ENCODE data around the gene STK32C. TPM values are rescaled to one million over a fixed set of nuclear protein-coding genes. Genes with fewer than 3 reads are reported as not detected.

Gene STK32C
- total RNA-seq, 2 donors from 2014 or later = 6.1 to 6.6 TPM

DNA sequence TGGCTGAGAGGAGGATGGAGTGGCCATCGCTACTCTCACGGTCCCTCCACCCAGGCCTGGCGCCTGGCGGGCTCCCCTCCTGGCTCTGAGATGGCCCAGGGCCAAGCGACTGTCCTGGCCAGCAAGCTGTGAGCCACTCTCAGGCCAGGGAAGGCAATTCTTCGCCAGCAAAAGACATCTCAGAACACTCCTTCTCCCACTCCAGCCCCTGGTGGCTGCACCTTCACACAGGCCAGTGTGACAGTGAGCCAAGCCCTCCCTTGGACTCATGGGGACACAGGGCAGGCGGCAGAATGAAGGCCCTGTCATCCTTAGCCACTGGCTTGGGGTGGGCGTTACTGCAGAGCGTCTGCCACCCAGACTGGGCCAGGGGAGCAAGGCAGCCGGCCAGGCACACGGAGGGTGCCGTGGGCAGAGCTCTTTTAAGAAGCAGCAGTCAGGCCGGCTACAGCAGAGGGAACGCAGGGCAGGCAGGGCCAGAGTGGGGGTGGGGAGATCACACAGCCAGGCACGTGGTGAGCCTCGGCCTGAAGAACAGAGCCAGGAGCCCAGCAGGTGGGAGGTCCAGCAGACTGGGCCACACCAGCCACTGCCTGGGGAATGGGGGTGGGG, 14.4 kb downstream of the STK32C start:
- intact Hi-C loops (cut with DNase I) = no loop called here
- ATAC-seq (peak; percentile 19 to 32), DNase-seq (peak; percentile 20)

GRCh38 chr10:132292287-132293200, 15.2 kb downstream of the STK32C start:
- ATAC-seq = no peak
- peak; percentile 8 for DNase-seq
- intact Hi-C loops (cut with DNase I) = no loop called here

- ATAC-seq (no peak), DNase-seq (peak; percentile 13)
- intact Hi-C loops (cut with DNase I) = no loop called here
Measured at GRCh38 chr10:132291826-132292225, 15.9 kb downstream of the STK32C start.

DNA sequence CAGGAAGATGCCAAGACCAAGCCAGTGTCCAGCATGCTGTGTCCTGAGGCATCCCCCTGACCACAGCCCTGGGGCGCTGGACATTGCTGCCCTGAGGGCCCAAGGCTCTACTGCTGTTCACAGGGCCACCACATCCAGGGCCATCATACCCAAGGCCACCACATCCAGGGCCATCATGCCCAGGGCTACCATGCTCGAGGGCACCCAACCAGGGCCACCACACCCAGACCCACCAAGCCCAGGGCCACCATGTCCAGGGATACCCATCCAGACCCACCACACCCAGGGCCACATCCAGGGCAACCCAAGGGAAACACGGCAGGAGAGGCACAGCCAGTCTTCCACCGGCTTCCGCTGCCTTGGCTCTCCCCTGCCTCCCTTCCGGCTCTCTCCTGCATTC, 17.1 kb downstream of the STK32C start:
- intact Hi-C loops (cut with DNase I) = no loop called here

GRCh38 chr10:132289439-132289838, 18.3 kb downstream of the STK32C start:
- DNase-seq (no peak), ATAC-seq (no peak)
- intact Hi-C loops (cut with DNase I) = no loop called here

More for the DNA sequence above, 17.1 kb downstream of the STK32C start:
- DNase-seq (peak; percentile 12), ATAC-seq (no peak)

GRCh38 chr10:132283604-132284382, 24.0 kb downstream of the STK32C start:
- ATAC-seq = no peak
- intact Hi-C loops (cut with DNase I) = no loop called here
- no peak for DNase-seq

- no peak for DNase-seq
- intact Hi-C loops (cut with DNase I) = no loop called here
- no peak for ATAC-seq
Measured at GRCh38 chr10:132282667-132283603, 24.8 kb downstream of the STK32C start.

- DNase-seq = no peak
- no peak for ATAC-seq
- intact Hi-C loops (cut with DNase I) = no loop called here
Measured at GRCh38 chr10:132281915-132282666, 25.7 kb downstream of the STK32C start.

DNA sequence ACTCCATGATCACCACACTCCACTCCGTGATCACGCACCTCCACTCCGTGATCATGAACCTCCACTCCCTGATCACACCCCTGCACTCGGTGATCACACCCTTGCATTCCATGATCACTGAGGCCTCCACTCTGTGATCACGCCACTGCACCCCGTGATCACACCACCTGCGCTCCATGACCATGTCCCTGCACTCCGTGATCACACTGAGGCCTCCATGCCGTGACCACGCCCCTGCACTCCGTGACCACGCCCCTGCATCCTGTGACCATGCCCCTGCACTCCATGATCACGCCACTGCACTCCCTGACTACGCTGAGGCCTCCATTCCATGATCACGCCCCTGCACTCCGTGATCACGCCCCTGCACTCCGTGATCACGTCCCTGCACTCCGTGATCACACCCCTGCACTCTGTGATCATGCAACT, 27.1 kb downstream of the STK32C start:
- intact Hi-C loops (cut with DNase I) = no loop called here
- ATAC-seq (no peak), DNase-seq (no peak)

- DNase-seq = no peak
- ATAC-seq = no peak
- intact Hi-C loops (cut with DNase I) = no loop called here
Measured at GRCh38 chr10:132279873-132280645, 27.7 kb downstream of the STK32C start.

DNA sequence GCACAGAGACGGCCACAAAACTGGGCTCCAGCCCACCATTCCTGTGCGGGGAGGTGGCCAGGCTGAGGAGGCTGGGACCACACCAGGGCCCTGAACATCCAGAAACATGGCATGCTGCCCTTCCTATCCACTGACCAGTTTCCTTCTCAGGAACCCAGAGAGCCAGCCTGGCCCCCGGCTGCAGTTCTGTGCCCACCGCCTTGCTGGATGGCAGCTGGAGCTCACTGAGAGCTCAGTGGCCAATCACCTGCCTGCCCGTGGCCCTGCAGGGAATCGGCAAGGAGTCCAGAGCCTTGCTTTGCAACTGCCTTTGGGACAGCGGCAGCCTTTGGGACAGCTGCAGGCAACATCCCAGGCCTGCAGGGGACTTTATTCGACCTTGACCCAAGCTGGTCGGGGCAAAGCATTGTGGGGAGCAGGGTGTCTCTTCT, 30.4 kb downstream of the STK32C start:
- intact Hi-C loops (cut with DNase I) = no loop called here
- no peak for DNase-seq
- ATAC-seq = no peak

GRCh38 chr10:132276706-132277105, 31.0 kb downstream of the STK32C start:
- ATAC-seq = no peak
- no peak for DNase-seq

GRCh38 chr10:132276179-132276675, 31.5 kb downstream of the STK32C start:
- intact Hi-C loops (cut with DNase I) = no loop called here
- DNase-seq (no peak), ATAC-seq (no peak)

More at GRCh38 chr10:132276706-132277105, 31.0 kb downstream of the STK32C start:
- intact Hi-C loops (cut with DNase I) = no loop called here

DNA sequence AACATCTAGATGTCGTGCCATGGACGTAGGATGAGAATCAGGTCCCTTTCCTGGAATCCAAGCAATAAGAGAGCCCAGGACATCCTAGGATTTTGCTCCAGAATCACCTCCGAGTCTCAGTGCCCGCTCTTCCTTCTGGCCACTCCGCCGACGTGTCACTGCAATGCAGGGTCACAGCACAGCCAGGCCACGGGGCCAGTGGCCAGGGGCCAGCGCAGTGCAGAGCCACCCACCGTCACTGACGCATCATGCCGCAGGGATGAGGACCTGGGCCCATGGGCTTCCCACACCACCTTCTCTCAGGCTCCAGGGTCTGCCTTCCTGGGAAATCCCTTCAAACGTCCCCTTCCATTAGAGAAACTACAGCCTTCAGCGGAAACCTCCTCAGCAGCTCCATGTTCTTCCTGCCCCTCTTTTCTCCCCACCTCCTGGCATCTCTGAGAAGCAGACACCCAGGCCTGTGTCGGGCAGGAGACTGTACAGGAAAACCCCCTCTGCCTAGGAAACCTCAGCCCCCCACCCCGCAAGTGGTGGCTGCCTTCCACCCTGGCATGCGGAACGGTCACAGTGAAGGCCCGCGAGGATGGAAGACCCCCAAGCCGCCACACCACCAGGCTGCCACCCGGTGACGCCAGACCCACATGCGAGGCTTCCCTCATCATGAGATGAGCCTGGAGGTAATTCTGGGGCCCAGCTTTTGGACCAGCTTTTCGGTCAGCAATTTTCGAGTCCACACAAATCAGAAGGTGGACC, 32.1 kb downstream of the STK32C start:
- ATAC-seq (no peak), DNase-seq (no peak)
- intact Hi-C loops (cut with DNase I) = no loop called here

DNA sequence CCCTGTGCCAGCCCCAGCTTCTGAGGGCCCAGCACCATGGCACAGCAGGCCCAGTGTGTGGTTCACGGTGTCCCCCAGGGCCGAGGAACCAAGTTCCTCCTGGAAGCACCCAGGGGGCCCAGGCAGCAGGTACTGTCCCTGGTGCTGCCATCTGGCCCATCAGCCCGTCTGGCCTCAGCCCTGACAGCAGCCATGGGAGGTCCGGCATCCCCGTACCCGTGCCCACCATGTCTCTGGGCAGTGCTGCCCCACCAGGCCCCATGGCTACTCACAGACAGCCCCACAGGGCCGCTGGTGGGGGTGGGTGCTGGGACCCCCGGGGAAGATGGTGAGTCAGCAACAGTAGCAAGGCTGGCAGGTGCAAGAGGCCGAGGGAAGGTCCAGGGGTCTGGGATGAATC, 32.8 kb downstream of the STK32C start:
- no peak for DNase-seq
- intact Hi-C loops (cut with DNase I) = no loop called here
- no peak for ATAC-seq

GRCh38 chr10:132274581-132274980, 33.2 kb downstream of the STK32C start:
- DNase-seq (no peak), ATAC-seq (no peak)
- intact Hi-C loops (cut with DNase I) = no loop called here
